Nasal cavity respiratory epithelium epithelial cell of viscerocranial mucosa (primary cell): ENCODE measurements around the gene SMIM14. TPM values are rescaled to one million over a fixed set of nuclear protein-coding genes. Genes with fewer than 3 reads are reported as not detected.

Source experiments
- total RNA-seq: library from RNA; depleted of rRNA; stranded (reverse); fragments of >200 nt; gene quantifications from 2 replicates; pipeline ENCODE4 v1.2.3, GENCODE V29; 2014

SMIM14 gene
- total RNA-seq = 22.6 and 32.0 TPM in 2 replicates

DNA sequence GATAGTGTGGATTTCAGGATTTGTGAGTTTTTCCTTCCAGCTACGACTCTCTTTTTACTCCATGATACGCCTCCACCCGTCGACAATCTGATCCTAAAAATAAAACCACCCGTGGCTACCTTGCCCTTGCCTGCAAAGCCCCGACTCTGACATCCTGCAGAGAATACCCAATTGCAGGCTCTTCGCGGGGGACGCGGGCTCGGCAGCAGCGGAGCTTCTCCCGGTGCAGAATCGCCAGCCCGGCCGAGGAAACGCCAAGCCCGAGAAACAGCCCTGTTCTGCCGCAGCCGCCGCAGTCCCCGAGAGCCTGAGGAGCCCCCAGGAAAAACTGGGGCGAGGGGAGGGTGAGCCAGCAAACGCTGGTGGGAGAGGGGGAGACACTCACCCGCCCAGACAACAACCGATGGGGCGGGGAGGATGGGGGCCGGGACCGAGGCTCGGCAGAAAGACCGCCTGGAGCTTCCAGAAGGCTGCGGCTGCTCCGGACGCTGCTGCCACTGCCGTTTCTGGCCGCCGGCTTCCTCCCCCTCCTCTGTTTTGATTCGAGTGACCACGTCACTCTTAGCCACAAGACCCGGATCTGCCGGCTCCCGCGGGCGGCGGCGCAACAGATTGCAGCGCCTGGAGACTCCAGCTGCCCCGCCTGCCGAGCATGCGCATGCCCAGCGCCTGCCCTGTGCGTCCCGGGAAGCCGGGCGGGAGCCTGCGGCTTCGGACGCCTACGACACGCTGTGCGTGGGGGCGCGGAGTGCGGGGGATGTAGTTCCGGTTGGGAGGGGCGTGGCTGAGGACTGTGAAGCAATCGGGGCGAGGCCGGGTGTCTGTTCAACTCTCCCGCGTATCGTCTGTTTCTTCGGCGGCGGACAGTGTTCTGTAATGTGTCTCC lies at the start of gene SMIM14:
Gene SMIM14 (minus strand): TSS at position 512 of the 886 bp plus-strand sequence. CDS start 33,720 bp downstream, outside the sequence.

DNA sequence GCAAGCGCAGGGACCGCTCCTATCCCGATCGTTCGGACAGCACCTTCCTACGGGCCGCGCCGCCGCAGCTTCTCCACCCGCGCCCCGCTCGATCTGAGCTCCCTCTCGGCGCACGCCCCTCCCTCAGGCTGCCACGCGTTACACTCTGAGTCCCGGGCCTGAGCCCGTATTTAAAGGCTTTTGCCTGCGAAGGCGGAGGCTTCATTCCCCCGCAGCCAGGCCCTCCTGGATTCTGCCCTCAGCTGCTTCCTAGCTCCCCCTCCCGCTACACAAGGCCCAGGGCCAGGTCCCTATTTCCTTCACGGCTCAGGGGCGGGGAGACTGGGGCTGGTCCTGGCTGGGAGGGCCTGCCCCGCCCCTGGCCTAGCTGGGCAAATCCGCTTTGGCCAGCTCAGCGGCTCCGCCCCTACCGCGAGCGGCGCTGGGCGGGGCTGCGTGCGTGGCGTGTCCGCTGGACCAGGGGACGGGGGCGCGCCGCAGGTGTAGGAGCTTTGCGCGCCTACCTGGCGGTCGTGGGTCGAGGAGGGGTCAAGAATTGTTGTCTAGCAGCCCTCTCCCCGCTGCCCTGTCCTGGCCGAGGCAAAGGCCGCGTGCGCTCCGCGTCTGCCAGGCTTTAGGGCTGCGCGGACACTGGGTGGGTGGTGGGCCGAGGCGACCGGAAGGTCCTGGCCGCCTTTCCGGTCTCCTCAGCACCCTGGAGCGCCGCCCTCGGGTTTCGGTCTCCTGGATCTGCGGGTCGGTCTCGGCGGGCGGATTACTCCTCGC lies 111.2 kb downstream of the SMIM14 start, which contains the start of gene UGDH:
Gene UGDH (minus strand): TSS at position 144 of the 765 bp plus-strand sequence. CDS start 5,927 bp downstream, outside the sequence.

Other genes starting within 250 kb of the SMIM14 start
- under 0.01 TPM in 2 replicates for gene KLB, start 231.9 kb downstream of the SMIM14 start, total RNA-seq
- gene RPL9, start 179.9 kb downstream of the SMIM14 start, total RNA-seq = 1,708 and 3,288 TPM in 2 replicates
- 15.0 and 18.8 TPM in 2 replicates for gene LIAS, start 179.8 kb downstream of the SMIM14 start, total RNA-seq
- gene UGDH, start 111.4 kb downstream of the SMIM14 start, total RNA-seq = 59.6 and 61.9 TPM in 2 replicates
- 21.2 and 42.9 TPM in 2 replicates for gene UBE2K, start 59.3 kb upstream of the SMIM14 start, total RNA-seq